K562 (cell line): ENCODE measurements around the gene GSTM1. TPM values are rescaled to one million over a fixed set of nuclear protein-coding genes. Genes with fewer than 3 reads are reported as not detected.

Experiments used
- CTCFL ChIP-seq: IDR thresholded peaks from 2 replicates; pipeline ENCODE4 v1.6.1; 2011; ENCODE audit warnings: borderline replicate concordance, low read depth, mild to moderate bottlenecking, moderate library complexity, low read length; ENCODE audit not compliant: insufficient read depth, poor library complexity, severe bottlenecking
- DEAF1 ChIP-seq: fragments of 450-650 bp; formaldehyde crosslinking; IDR thresholded peaks from 2 replicates; pipeline ENCODE4 v1.4.0; 2020; ENCODE audit warnings: mild to moderate bottlenecking, moderate library complexity
- RBM25 ChIP-seq: fragments of 200-400 bp; formaldehyde crosslinking; IDR thresholded peaks from 2 replicates; pipeline ENCODE4 v1.6.1; 2018; ENCODE audit warnings: low read length, low read depth, moderate library complexity; ENCODE audit not compliant: severe bottlenecking
- polyA plus RNA-seq, 8 experiments: library from polyadenylated mRNA; depleted of rRNA in 4 of 8; stranded (reverse) in 5 of 8; unstranded in 3 of 8; fragments of >200 nt; fragmentation: Nextera tagmentation in 2 of 8; fragmentation: Illumina TruSeq in 1 of 8; extraction: Ambion mirVana in 2 of 8; extraction: Trizol in 1 of 8; gene quantifications; 2 replicates each; pipeline versions ENCODE4 v1.2.1 to v1.2.3, GENCODE V29; 2011 to 2014; ENCODE audit warnings: inconsistent platforms in 1 of 8, missing spikeins in 1 of 8
- total RNA-seq, 7 experiments: library from RNA; depleted of rRNA in 6 of 7; stranded (reverse); fragments of >200 nt in 6 of 7; fragmentation: Illumina TruSeq in 2 of 7; extraction: Trizol in 2 of 7; gene quantifications; 2 replicates each; pipeline versions ENCODE4 v1.2.1 to v1.2.3, GENCODE V29; 2011 to 2021; ENCODE audit warnings: low replicate concordance in 1 of 7
- TF ChIP-seq, protein P1 (sequence below): sonication (generic); formaldehyde crosslinking; IDR thresholded peaks from 2 replicates; pipeline ENCODE4 v1.8.0; 2023; ENCODE audit warnings: mild to moderate bottlenecking, missing genetic modification reagents
- TF ChIP-seq, protein P2 (sequence below), 3 experiments: IDR thresholded peaks in 2 of 3; conservative IDR thresholded peaks in 1 of 3; 2 replicates each; pipeline ENCODE4 v1.5.1; 2011 to 2012; ENCODE audit warnings: low read length in 3 of 3, mild to moderate bottlenecking in 3 of 3, control low read depth in 2 of 3, improper control_type of control experiment in 1 of 3, inconsistent platforms in 1 of 3, low read depth in 1 of 3, mixed read lengths in 1 of 3, moderate library complexity in 1 of 3; ENCODE audit not compliant: insufficient read depth in 2 of 3

GSTM1 gene
- total and polyA plus RNA-seq, 9 of the 15 experiments (the other 6 are each of a cell fraction or from before 2014, with no cell fraction given): not detected

GRCh38 chr1:109649491-109649914 lies 38.1 kb upstream of the GSTM1 start (continued):
- TF ChIP-seq CTCFL: peak; percentile 12
- TF ChIP-seq, protein P1, sequence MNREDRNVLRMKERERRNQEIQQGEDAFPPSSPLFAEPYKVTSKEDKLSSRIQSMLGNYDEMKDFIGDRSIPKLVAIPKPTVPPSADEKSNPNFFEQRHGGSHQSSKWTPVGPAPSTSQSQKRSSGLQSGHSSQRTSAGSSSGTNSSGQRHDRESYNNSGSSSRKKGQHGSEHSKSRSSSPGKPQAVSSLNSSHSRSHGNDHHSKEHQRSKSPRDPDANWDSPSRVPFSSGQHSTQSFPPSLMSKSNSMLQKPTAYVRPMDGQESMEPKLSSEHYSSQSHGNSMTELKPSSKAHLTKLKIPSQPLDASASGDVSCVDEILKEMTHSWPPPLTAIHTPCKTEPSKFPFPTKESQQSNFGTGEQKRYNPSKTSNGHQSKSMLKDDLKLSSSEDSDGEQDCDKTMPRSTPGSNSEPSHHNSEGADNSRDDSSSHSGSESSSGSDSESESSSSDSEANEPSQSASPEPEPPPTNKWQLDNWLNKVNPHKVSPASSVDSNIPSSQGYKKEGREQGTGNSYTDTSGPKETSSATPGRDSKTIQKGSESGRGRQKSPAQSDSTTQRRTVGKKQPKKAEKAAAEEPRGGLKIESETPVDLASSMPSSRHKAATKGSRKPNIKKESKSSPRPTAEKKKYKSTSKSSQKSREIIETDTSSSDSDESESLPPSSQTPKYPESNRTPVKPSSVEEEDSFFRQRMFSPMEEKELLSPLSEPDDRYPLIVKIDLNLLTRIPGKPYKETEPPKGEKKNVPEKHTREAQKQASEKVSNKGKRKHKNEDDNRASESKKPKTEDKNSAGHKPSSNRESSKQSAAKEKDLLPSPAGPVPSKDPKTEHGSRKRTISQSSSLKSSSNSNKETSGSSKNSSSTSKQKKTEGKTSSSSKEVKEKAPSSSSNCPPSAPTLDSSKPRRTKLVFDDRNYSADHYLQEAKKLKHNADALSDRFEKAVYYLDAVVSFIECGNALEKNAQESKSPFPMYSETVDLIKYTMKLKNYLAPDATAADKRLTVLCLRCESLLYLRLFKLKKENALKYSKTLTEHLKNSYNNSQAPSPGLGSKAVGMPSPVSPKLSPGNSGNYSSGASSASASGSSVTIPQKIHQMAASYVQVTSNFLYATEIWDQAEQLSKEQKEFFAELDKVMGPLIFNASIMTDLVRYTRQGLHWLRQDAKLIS (CRISPR knock-in tag): 0 out of 2 replicates have a peak, but pooled peaks have one; percentile 23
- TF ChIP-seq RBM25: no peak
- TF ChIP-seq, protein P2, sequence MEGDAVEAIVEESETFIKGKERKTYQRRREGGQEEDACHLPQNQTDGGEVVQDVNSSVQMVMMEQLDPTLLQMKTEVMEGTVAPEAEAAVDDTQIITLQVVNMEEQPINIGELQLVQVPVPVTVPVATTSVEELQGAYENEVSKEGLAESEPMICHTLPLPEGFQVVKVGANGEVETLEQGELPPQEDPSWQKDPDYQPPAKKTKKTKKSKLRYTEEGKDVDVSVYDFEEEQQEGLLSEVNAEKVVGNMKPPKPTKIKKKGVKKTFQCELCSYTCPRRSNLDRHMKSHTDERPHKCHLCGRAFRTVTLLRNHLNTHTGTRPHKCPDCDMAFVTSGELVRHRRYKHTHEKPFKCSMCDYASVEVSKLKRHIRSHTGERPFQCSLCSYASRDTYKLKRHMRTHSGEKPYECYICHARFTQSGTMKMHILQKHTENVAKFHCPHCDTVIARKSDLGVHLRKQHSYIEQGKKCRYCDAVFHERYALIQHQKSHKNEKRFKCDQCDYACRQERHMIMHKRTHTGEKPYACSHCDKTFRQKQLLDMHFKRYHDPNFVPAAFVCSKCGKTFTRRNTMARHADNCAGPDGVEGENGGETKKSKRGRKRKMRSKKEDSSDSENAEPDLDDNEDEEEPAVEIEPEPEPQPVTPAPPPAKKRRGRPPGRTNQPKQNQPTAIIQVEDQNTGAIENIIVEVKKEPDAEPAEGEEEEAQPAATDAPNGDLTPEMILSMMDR (IDR thresholded peaks at IDR 0.05 in 2 of 3, conservative IDR thresholded peaks at IDR 0.05 in 1 of 3; ENCODE audit: insufficient read depth in 2 of 3, low read depth in 1 of 3, low read length in 3 of 3): peak; percentile 51 to 74 (median 52); a peak in 5 of 6 replicates
- TF ChIP-seq DEAF1 (CRISPR knock-in tag): peak; percentile 59
